K562 (cell line): Measurements from ENCODE around the gene ARHGAP22. TPM values are rescaled to one million over a fixed set of nuclear protein-coding genes. Genes with fewer than 3 reads are reported as not detected.

ENCODE experiments used
- BDP1 ChIP-seq: IDR thresholded peaks from 3 replicates; pipeline ENCODE4 v1.6.1; 2011; ENCODE audit not compliant: insufficient read length, insufficient read depth
- FOS ChIP-seq: IDR thresholded peaks from 3 replicates; pipeline ENCODE4 v1.6.1; 2011; ENCODE audit not compliant: insufficient read length; ENCODE audit errors: extremely low read depth
- GTF2E2 ChIP-seq: fragments of 200-800 bp; sonication (Bioruptor generic); IDR thresholded peaks from 2 replicates; pipeline ENCODE4 v1.6.1; 2016; ENCODE audit warnings: missing genetic modification characterization, missing compliant biosample characterization
- NFRKB ChIP-seq: fragments of 450-650 bp; IDR thresholded peaks from 2 replicates; pipeline ENCODE4 v1.6.1; 2016; ENCODE audit warnings: low read depth
- PHF8 ChIP-seq: fragments of 200-600 bp; sonication (generic); IDR thresholded peaks from 2 replicates; pipeline ENCODE4 v1.6.1; 2012; ENCODE audit warnings: mixed run types, mild to moderate bottlenecking, inconsistent platforms, low read length, moderate library complexity, borderline replicate concordance
- RBM25 ChIP-seq: fragments of 200-400 bp; formaldehyde crosslinking; IDR thresholded peaks from 2 replicates; pipeline ENCODE4 v1.6.1; 2018; ENCODE audit warnings: low read length, low read depth, moderate library complexity; ENCODE audit not compliant: severe bottlenecking
- TAF15 ChIP-seq: fragments of 200-400 bp; formaldehyde crosslinking; IDR thresholded peaks from 2 replicates; pipeline ENCODE4 v1.6.1; 2017; ENCODE audit warnings: mild to moderate bottlenecking, low read depth, low read length, moderate library complexity
- ZNF3 ChIP-seq: fragments of 250-450 bp; sonication (Bioruptor Pico); IDR thresholded peaks from 2 replicates; pipeline ENCODE4 v1.5.0; 2021; ENCODE audit warnings: mild to moderate bottlenecking, moderate library complexity
- polyA plus RNA-seq, 8 experiments: library from polyadenylated mRNA; depleted of rRNA in 4 of 8; stranded (reverse) in 5 of 8; unstranded in 3 of 8; fragments of >200 nt; fragmentation: Nextera tagmentation in 2 of 8; fragmentation: Illumina TruSeq in 1 of 8; extraction: Ambion mirVana in 2 of 8; extraction: Trizol in 1 of 8; gene quantifications; 2 replicates each; pipeline versions ENCODE4 v1.2.1 to v1.2.3, GENCODE V29; 2011 to 2014; ENCODE audit warnings: inconsistent platforms in 1 of 8, missing spikeins in 1 of 8
- total RNA-seq, 7 experiments: library from RNA; depleted of rRNA in 6 of 7; stranded (reverse); fragments of >200 nt in 6 of 7; fragmentation: Illumina TruSeq in 2 of 7; extraction: Trizol in 2 of 7; gene quantifications; 2 replicates each; pipeline versions ENCODE4 v1.2.1 to v1.2.3, GENCODE V29; 2011 to 2021; ENCODE audit warnings: low replicate concordance in 1 of 7
- TF ChIP-seq, protein P1 (sequence below): fragments of 250-450 bp; sonication (Bioruptor Pico); IDR thresholded peaks from 2 replicates; pipeline ENCODE4 v1.5.0; 2021; ENCODE audit warnings: mild to moderate bottlenecking, borderline replicate concordance
- TF ChIP-seq, protein P2 (sequence below): IDR thresholded peaks from 2 replicates; pipeline ENCODE4 v1.6.1; 2012; ENCODE audit warnings: low read depth, low read length, improper control_type of control experiment, borderline replicate concordance
- TF ChIP-seq, protein P3 (sequence below): sonication (generic); formaldehyde crosslinking; IDR thresholded peaks from 2 replicates; pipeline ENCODE4 v1.9.0; 2022; ENCODE audit warnings: mild to moderate bottlenecking, missing genetic modification reagents
- TF ChIP-seq, protein P4 (sequence below): fragments of 450-650 bp; formaldehyde crosslinking; IDR thresholded peaks from 2 replicates; pipeline ENCODE4 v1.4.0; 2022; ENCODE audit warnings: missing genetic modification characterization
- TF ChIP-seq, protein P5 (sequence below), 2 experiments: IDR thresholded peaks in 1 of 2; conservative IDR thresholded peaks in 1 of 2; 2 replicates each; pipeline ENCODE4 v1.6.1; 2016; ENCODE audit warnings: low read depth in 2 of 2, mild to moderate bottlenecking in 1 of 2, missing compliant biosample characterization in 1 of 2, missing genetic modification characterization in 1 of 2, moderate library complexity in 1 of 2
- TF ChIP-seq, protein P6 (sequence below), 2 experiments: fragments of 450-650 bp; IDR thresholded peaks; 2 replicates each; pipeline ENCODE4 v1.6.1; 2016

The ARHGAP22 gene
- total and polyA plus RNA-seq, 9 of the 15 experiments (the other 6 are each of a cell fraction or from before 2014, with no cell fraction given): 1.3 to 28.1 (median 12.7) TPM

DNA sequence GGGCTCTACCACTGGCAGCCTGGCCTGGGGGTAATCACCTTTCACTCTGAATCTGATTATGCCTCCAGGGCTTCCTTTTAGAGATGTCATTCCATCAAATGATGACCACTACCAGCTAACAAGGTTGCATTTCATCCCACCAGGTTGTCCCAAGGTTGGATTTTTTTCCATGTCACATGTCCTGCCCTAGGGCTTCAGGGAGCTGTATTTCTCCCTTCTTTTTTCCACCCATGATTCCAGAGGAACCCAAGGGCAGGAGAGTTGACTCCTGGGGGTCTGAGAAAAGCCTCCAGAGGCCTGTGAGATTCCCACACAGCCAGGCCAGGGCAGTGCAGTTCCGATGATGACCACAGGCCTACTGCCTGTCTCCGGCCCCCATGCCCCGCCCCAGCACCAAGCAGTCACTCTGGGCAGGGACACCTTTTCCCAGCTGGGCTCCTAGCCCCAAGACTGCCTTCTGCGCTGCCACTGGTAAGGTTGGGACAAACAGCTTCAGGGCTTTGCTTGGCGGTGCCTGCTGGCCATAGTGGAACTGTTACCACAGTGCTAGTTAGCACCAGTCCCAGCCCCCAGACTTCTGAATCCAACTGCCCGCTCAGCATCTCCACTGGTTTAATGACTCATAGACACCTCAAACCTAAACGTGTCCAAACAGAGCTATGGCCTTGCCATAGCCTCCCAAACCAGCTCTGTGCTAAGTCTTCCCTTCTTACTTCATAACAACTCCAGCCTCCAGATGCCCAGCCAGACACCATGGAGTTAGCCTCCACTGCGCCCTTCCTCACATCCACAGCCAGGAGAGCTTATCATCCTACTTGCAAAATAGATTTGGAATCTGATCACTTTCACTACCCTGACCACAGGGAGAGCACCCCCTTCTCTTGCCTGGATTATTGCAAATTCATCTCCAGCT, 133.7 kb downstream of the ARHGAP22 start (continued):
- TF ChIP-seq, protein P1, sequence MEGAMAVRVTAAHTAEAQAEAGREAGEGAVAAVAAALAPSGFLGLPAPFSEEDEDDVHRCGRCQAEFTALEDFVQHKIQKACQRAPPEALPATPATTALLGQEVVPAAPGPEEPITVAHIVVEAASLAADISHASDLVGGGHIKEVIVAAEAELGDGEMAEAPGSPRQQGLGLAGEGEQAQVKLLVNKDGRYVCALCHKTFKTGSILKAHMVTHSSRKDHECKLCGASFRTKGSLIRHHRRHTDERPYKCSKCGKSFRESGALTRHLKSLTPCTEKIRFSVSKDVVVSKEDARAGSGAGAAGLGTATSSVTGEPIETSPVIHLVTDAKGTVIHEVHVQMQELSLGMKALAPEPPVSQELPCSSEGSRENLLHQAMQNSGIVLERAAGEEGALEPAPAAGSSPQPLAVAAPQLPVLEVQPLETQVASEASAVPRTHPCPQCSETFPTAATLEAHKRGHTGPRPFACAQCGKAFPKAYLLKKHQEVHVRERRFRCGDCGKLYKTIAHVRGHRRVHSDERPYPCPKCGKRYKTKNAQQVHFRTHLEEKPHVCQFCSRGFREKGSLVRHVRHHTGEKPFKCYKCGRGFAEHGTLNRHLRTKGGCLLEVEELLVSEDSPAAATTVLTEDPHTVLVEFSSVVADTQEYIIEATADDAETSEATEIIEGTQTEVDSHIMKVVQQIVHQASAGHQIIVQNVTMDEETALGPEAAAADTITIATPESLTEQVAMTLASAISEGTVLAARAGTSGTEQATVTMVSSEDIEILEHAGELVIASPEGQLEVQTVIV (CRISPR knock-in tag): no peak
- TF ChIP-seq, protein P2, sequence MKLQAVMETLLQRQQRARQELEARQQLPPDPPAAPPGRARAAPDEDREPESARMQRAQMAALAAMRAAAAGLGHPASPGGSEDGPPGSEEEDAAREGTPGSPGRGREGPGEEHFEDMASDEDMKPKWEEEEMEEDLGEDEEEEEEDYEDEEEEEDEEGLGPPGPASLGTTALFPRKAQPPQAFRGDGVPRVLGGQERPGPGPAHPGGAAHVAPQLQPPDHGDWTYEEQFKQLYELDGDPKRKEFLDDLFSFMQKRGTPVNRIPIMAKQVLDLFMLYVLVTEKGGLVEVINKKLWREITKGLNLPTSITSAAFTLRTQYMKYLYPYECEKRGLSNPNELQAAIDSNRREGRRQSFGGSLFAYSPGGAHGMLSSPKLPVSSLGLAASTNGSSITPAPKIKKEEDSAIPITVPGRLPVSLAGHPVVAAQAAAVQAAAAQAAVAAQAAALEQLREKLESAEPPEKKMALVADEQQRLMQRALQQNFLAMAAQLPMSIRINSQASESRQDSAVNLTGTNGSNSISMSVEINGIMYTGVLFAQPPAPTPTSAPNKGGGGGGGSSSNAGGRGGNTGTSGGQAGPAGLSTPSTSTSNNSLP: no peak
- TF ChIP-seq FOS (no peak), GTF2E2 (tag) (no peak), TAF15 (no peak), NFRKB (peak; percentile 49; the same call in 1 of the 2 replicates), BDP1 (no peak), RBM25 (no peak), PHF8 (no peak), ZNF3 (CRISPR knock-in tag) (no peak)
- TF ChIP-seq, protein P3, sequence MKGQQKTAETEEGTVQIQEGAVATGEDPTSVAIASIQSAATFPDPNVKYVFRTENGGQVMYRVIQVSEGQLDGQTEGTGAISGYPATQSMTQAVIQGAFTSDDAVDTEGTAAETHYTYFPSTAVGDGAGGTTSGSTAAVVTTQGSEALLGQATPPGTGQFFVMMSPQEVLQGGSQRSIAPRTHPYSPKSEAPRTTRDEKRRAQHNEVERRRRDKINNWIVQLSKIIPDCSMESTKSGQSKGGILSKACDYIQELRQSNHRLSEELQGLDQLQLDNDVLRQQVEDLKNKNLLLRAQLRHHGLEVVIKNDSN (CRISPR knock-in tag): no peak
- TF ChIP-seq, protein P4, sequence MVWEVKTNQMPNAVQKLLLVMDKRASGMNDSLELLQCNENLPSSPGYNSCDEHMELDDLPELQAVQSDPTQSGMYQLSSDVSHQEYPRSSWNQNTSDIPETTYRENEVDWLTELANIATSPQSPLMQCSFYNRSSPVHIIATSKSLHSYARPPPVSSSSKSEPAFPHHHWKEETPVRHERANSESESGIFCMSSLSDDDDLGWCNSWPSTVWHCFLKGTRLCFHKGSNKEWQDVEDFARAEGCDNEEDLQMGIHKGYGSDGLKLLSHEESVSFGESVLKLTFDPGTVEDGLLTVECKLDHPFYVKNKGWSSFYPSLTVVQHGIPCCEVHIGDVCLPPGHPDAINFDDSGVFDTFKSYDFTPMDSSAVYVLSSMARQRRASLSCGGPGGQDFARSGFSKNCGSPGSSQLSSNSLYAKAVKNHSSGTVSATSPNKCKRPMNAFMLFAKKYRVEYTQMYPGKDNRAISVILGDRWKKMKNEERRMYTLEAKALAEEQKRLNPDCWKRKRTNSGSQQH: no peak
- TF ChIP-seq, protein P5, sequence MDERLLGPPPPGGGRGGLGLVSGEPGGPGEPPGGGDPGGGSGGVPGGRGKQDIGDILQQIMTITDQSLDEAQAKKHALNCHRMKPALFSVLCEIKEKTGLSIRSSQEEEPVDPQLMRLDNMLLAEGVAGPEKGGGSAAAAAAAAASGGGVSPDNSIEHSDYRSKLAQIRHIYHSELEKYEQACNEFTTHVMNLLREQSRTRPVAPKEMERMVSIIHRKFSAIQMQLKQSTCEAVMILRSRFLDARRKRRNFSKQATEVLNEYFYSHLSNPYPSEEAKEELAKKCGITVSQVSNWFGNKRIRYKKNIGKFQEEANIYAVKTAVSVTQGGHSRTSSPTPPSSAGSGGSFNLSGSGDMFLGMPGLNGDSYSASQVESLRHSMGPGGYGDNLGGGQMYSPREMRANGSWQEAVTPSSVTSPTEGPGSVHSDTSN (CRISPR knock-in tag; IDR thresholded peaks at IDR 0.05; ENCODE audit: low read depth): no peak
- TF ChIP-seq, protein P5 (tag; conservative IDR thresholded peaks at IDR 0.05; ENCODE audit: low read depth): peak; percentile 30; the same call in 1 of the 2 replicates
- TF ChIP-seq, protein P6, sequence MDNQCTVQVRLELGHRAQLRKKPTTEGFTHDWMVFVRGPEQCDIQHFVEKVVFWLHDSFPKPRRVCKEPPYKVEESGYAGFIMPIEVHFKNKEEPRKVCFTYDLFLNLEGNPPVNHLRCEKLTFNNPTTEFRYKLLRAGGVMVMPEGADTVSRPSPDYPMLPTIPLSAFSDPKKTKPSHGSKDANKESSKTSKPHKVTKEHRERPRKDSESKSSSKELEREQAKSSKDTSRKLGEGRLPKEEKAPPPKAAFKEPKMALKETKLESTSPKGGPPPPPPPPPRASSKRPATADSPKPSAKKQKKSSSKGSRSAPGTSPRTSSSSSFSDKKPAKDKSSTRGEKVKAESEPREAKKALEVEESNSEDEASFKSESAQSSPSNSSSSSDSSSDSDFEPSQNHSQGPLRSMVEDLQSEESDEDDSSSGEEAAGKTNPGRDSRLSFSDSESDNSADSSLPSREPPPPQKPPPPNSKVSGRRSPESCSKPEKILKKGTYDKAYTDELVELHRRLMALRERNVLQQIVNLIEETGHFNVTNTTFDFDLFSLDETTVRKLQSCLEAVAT (IDR thresholded peaks at IDR 0.05): 0 out of 4 replicates have a peak, but pooled peaks of 1 of the 2 experiments have one; percentile 10
